Stimulated activated CD8-positive, alpha-beta memory T cell treated with anti-CD3 and anti-CD28 coated beads, Interleukin-15, amount 100 ng/mL, for 48 hours (primary cell): ENCODE measurements around the gene FITM1.
A peak's percentile ranks its signal among the peaks of the same experiment; 100 is the strongest.
"Not testable (repeated sequence)": the region's sequence is repeated elsewhere in the genome, so short reads cannot be mapped to it uniquely, and the experiment has no call there.

Experiments used
- DNase-seq, 2 donors: peaks; one replicate each; pipeline ENCODE4 v3.0.0-alpha.2; 2020; ENCODE audit warnings: low read depth in 2 of 2

The FITM1 gene

GRCh38 chr14:24098229-24098926, 32.1 kb upstream of the FITM1 start:
- DNase-seq = no peak

- no peak for DNase-seq
These were observed 31.3 kb upstream of the FITM1 start for GRCh38 chr14:24098927-24099813.

- no peak for DNase-seq
These were observed 30.1 kb upstream of the FITM1 start for GRCh38 chr14:24100197-24100981.

GRCh38 chr14:24100982-24101494, 29.4 kb upstream of the FITM1 start:
- DNase-seq = no peak

- no peak for DNase-seq
These were observed 28.0 kb upstream of the FITM1 start for GRCh38 chr14:24102357-24103048.

- DNase-seq = no peak
These were observed 27.0 kb upstream of the FITM1 start for GRCh38 chr14:24103451-24103850.

GRCh38 chr14:24105609-24106239, 24.7 kb upstream of the FITM1 start:
- not testable (repeated sequence) for DNase-seq

GRCh38 chr14:24106672-24107271, 23.7 kb upstream of the FITM1 start:
- no peak for DNase-seq

GRCh38 chr14:24108336-24108874, 22.1 kb upstream of the FITM1 start:
- DNase-seq = no peak

- DNase-seq = no peak
These were observed 20.4 kb upstream of the FITM1 start for GRCh38 chr14:24110060-24110459.

GRCh38 chr14:24110523-24110922, 19.9 kb upstream of the FITM1 start:
- DNase-seq = no peak

- no peak for DNase-seq
These were observed 17.1 kb upstream of the FITM1 start for GRCh38 chr14:24113379-24113800.

GRCh38 chr14:24113801-24114531, 16.5 kb upstream of the FITM1 start:
- DNase-seq = peak; percentile 77 to 83

- peak; percentile 96 to 97 for DNase-seq
These were observed 15.7 kb upstream of the FITM1 start, which contains the start of the genes DCAF11 and NRL for GRCh38 chr14:24114532-24115421. DCAF11 (plus strand) TSS chr14:24114777; CDS start chr14:24115595, 818 bp downstream. NRL (minus strand) TSS chr14:24114949; CDS start chr14:24082848, 32,101 bp downstream.

- DNase-seq = no peak
These were observed 14.9 kb upstream of the FITM1 start for GRCh38 chr14:24115422-24116127.

GRCh38 chr14:24116128-24116814, 14.2 kb upstream of the FITM1 start:
- DNase-seq = no peak

GRCh38 chr14:24117179-24117578, 13.3 kb upstream of the FITM1 start:
- no peak for DNase-seq
